DMS53 treated with DMSO at 0.1 percent for 48 hours (cell line): ENCODE measurements around the gene FNDC3A.
"Not testable (repeated sequence)": the region's sequence is repeated elsewhere in the genome, so short reads cannot be mapped to it uniquely, and the experiment has no call there.

Source experiments
- DNase-seq: peaks from one replicate; lab custom pipeline; 2025; ENCODE audit not compliant: unreplicated experiment; lab: John Stamatoyannopoulos, UW

The FNDC3A gene

GRCh38 chr13:49125964-49126524, 150.3 kb downstream of the FNDC3A start:
- no peak for DNase-seq

DNA sequence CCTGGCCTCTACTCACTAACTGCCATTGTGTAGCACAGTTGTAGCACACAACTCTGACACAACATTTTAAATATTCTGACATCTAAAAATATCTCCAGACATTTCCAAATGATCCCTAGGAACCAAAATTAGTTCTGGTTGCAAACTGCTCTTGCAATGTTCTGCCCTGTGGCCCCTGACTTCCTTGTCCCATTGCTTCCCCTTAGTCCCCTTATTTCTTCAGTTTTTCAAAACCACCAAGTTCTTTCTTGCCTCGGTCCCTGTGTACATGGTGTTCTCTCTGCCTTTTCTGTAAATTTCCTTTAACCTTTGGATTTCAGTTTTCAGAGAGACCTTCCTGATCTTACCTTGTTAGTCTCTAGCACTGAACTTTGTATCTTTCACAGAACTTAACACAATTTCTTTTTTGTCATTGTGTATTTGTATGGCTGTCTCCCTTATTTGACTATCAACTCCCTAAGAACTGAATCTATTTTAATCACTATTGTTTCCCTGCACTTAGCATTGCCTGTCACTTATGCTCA, 156.8 kb downstream of the FNDC3A start:
- DNase-seq: no peak

GRCh38 chr13:49134305-49134704, 158.6 kb downstream of the FNDC3A start:
- no peak for DNase-seq

GRCh38 chr13:49137138-49137643, 161.5 kb downstream of the FNDC3A start:
- not testable (repeated sequence) for DNase-seq

DNA sequence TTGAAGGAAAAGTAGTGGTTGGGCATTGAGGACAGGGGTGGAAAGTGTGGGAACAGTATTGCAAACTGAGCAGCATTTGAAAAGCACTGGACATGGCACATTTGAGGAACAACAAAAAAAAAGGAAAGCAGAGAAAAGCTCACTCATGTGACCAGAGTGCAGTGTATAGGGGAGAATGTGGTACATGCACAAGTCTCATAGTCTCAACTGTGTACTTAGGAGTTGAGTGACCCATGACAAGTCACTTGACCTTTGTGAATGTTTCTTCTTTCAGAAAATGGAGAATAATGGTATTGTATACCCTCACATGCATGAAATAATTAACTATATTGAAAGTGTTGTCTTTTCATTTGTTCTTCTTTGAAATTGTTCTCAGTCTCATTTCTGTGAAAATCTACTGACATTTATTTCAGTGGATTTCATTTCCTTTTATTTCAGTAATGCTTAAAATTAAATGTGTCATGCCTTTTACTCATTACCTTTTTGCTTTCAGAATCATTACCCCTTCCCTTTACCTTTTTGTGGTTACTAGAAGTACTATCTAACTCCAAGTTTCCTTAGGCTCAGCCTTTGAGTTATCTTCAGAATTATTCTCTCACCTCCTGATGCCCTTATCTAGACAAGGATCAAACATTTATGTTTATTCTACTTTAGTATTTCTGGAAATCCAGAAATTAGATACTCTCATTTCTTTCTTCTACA, 165.3 kb downstream of the FNDC3A start:
- no peak for DNase-seq

GRCh38 chr13:49146950-49147355, 171.2 kb downstream of the FNDC3A start:
- DNase-seq: no peak

GRCh38 chr13:49148405-49148804, 172.7 kb downstream of the FNDC3A start:
- DNase-seq: no peak

- DNase-seq: not testable (repeated sequence)
These were observed 182.4 kb downstream of the FNDC3A start for GRCh38 chr13:49157955-49158584.

- not testable (repeated sequence) for DNase-seq
These were observed 187.4 kb downstream of the FNDC3A start for GRCh38 chr13:49163162-49163561.

DNA sequence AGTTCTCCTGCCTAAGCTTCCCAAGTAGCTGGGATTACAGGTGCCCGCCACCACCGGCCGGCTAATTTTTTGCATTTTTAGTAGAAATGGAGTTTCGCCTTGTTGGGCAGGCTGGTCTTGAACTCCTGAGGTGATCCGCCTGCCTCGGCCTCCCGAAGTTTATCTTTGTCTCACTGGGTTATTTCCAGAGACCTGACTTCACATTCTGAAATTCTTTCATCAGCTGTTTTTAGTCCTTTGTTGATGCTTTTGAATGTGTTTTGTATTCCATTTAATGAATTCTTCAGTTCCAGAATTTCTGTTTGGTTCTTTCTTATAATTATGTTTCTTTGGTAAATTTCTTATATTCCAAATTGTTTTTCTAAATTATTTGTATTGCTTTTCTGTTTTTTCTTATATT, 189.0 kb downstream of the FNDC3A start:
- DNase-seq: no peak

GRCh38 chr13:49165798-49166752, 190.4 kb downstream of the FNDC3A start:
- DNase-seq: no peak

DNA sequence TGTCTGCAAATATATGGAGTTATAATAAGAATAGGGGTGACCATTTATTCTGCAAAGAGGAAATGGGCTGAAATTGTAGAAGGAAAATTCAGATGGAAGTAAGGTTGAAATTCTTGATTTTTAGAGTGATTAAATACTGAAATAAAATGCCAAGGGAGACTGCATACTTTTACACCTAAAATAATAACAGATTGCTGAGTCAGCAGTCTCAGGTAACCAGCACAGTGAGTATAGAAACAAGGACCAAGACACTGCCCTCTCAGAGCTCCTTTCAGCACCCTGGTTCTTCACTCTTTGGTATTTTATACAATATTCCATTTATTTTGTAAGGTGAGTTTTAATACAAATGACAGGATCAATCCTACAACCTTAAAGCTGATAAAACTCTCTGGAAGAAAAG, 195.6 kb downstream of the FNDC3A start:
- no peak for DNase-seq

DNA sequence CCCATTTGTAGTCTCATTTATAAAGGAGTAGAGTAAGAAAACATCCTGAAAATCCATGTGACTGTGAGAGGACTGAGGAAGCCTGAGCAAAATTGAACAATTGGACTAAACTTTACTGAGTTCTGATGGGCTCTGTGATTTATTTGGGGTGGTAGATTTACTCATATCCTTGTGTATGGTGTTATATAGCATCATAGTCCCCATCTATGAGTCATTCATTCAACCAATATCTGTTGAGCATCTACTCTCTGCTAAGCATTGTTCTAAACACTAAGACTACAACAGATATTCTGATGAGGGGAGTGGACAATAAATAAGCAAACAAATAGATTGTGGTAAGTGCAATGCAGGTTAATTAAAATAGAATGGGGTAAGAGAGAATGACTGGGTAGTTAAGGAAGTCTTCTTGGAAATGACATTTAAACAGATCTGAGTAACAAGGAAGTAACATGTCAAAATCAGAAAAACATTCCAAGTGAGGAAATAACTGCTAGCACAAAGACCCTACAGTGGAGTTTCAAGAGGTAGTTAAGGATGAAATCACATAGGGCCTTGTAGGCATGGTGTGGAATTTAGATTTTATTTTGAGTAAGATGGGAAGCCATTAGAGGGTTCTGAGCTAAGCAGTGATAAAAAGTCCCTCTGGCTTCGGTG, 208.1 kb downstream of the FNDC3A start:
- no peak for DNase-seq

- no peak for DNase-seq
These were observed 208.9 kb downstream of the FNDC3A start for GRCh38 chr13:49184621-49185020.

DNA sequence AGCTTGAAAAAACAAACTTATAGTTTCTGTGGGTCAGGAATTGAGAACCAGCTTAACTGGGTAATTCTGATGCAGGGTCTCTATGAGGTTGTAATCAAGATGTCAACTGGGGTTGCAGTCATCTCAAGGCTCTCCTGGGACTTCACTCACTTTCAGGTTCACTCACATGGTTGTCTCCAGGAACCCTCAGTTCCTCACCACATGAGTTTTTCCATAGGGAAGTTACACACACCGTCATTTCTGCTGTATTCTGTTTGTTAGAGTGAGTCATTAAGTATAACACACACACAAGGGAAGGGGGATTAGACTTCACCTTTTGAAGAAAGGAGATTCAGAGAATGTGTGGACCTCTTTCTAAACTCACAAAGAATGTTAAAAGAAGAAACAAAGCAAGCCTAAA, 209.6 kb downstream of the FNDC3A start:
- no peak for DNase-seq

- no peak for DNase-seq
These were observed 215.2 kb downstream of the FNDC3A start for GRCh38 chr13:49190901-49191300.

DNA sequence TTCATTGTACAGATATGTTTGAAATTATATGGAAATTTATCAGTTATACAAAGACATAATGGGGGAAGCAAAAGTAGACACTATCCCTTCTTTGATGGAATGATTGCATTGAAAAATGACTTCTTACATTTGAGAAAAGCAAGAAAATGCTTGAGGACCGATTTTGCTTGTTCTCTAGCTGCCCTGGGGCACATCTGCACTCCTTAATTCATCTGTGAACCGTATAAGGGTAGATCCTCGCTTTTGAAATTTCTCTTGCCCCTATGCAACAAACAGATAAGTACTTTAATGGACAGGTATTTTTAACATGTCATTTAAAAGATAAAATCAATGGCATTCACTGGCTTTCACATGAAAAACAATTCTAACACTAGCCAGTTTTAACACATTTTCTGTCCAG, 230.9 kb downstream of the FNDC3A start:
- no peak for DNase-seq

- no peak for DNase-seq
These were observed 232.9 kb downstream of the FNDC3A start for GRCh38 chr13:49208619-49209018.

DNA sequence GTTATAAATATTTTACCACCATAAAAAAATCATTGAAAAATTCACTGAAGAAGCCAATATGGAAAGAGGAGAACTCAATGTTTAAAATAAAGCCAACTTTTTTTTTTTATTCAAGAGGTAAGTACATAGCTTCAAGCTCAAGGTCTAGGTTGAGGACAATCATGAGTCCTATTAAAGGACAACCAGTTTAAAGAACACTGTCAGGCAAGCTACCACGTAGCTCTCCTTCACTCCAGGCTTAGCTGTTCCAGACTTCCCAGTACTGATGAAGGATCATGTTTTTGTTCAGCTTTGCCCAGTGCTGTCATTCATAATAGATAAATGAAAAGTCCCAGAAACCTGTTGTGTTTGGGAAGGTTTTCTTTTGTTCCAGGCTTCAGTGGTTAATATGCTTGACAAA, 234.4 kb downstream of the FNDC3A start:
- DNase-seq: no peak

DNA sequence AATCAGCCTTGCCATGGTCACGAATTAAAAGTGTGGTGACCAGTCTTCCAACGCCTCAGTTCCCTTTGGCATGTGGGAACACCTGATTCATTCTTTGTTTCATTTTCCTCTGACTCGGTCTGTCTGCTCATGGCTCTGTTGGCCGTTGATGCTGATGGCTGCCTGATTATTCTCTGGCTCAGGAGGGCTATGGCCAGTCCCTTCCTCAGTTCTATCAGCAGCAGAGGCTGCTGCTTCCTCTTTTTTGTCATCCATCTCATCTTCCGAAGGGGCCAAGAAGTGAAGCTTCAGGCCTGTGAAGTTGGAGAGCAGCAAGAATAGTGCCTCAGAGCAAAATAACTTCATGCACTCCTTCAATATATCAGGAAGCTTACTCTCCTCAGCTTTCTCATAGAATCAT, 235.0 kb downstream of the FNDC3A start:
- DNase-seq: no peak
